Measurements from ENCODE around the gene CFAP100. TPM values are rescaled to one million over a fixed set of nuclear protein-coding genes. Genes with fewer than 3 reads are reported as not detected.

Gene CFAP100
- total RNA-seq, 1 donor from 2014 or later = not detected

- H3K27ac ChIP-seq (replicated peaks) = no peak overlapping the region
- TF ChIP-seq CTCF (IDR thresholded peaks at IDR 0.05; ENCODE audit: borderline replicate concordance) = no peak
- H3K4me1 ChIP-seq = no peaks in the 10 kb centered on the region
- H3K9me3 ChIP-seq (replicated peaks) = peaks cover 31% of the 10 kb centered on the region
- DNase-seq = no peak
- peaks cover 5% of the 10 kb centered on the region for H3K27me3 ChIP-seq (ENCODE audit: low read depth)
- H3K36me3 ChIP-seq = no peaks in the 10 kb centered on the region
- H3K4me3 ChIP-seq = no peak overlapping the region
- intact Hi-C loops (cut with micrococcal nuclease) = no loop called here
These were observed 28.7 kb downstream of the CFAP100 start for GRCh38 chr3:126423191-126424038.

GRCh38 chr3:126424039-126424717 is 29.5 kb downstream of the CFAP100 start:
- Histone ChIP-seq H3K4me1 (no peaks in the 10 kb centered on the region), H3K4me3 (no peak overlapping the region), H3K27me3 (ENCODE audit: low read depth) (no peaks in the 10 kb centered on the region), H3K9me3 (replicated peaks) (peaks cover 37% of the 10 kb centered on the region), H3K27ac (replicated peaks) (no peak overlapping the region), H3K36me3 (no peaks in the 10 kb centered on the region)
- intact Hi-C loops (cut with micrococcal nuclease) = no loop called here
- no peak for DNase-seq
- no peak for TF ChIP-seq CTCF (IDR thresholded peaks at IDR 0.05; ENCODE audit: borderline replicate concordance)

GRCh38 chr3:126424751-126425150 is 30.0 kb downstream of the CFAP100 start:
- Histone ChIP-seq H3K4me1 (no peaks in the 10 kb centered on the region), H3K4me3 (no peak overlapping the region), H3K27ac (replicated peaks) (no peak overlapping the region), H3K36me3 (no peaks in the 10 kb centered on the region), H3K9me3 (replicated peaks) (peaks cover 41% of the 10 kb centered on the region), H3K27me3 (ENCODE audit: low read depth) (no peaks in the 10 kb centered on the region)
- intact Hi-C loops (cut with micrococcal nuclease) = no loop called here
- no peak for TF ChIP-seq CTCF (IDR thresholded peaks at IDR 0.05; ENCODE audit: borderline replicate concordance)
- no peak for DNase-seq

- intact Hi-C loops (cut with micrococcal nuclease) = no loop called here
- peaks cover 10% of the 10 kb centered on the region for H3K36me3 ChIP-seq
- H3K9me3 ChIP-seq (replicated peaks) = peaks cover 50% of the 10 kb centered on the region
- no peak overlapping the region for H3K27ac ChIP-seq (replicated peaks)
- no peak for DNase-seq
- no peak for TF ChIP-seq CTCF (IDR thresholded peaks at IDR 0.05; ENCODE audit: borderline replicate concordance)
- peaks cover 16% of the 10 kb centered on the region for H3K4me1 ChIP-seq
- no peak overlapping the region for H3K4me3 ChIP-seq
- no peaks in the 10 kb centered on the region for H3K27me3 ChIP-seq (ENCODE audit: low read depth)
These were observed 36.4 kb downstream of the CFAP100 start for GRCh38 chr3:126431103-126431534.

GRCh38 chr3:126432361-126433104 is 37.8 kb downstream of the CFAP100 start:
- H3K27ac ChIP-seq (replicated peaks) = no peak overlapping the region

More at GRCh38 chr3:126432361-126433104, 37.8 kb downstream of the CFAP100 start:
- peaks cover 25% of the 10 kb centered on the region for H3K36me3 ChIP-seq
- peaks cover 36% of the 10 kb centered on the region for H3K9me3 ChIP-seq (replicated peaks)
- H3K4me3 ChIP-seq = no peak overlapping the region
- H3K4me1 ChIP-seq = peaks cover 16% of the 10 kb centered on the region
- intact Hi-C loops (cut with micrococcal nuclease) = no loop called here
- DNase-seq = no peak
- no peak for TF ChIP-seq CTCF (IDR thresholded peaks at IDR 0.05; ENCODE audit: borderline replicate concordance)
- H3K27me3 ChIP-seq (ENCODE audit: low read depth) = no peaks in the 10 kb centered on the region

Data from left ventricle myocardium inferior (tissue), 1 donor.